ENCODE results near the gene ZNF408.

The ZNF408 gene

DNA sequence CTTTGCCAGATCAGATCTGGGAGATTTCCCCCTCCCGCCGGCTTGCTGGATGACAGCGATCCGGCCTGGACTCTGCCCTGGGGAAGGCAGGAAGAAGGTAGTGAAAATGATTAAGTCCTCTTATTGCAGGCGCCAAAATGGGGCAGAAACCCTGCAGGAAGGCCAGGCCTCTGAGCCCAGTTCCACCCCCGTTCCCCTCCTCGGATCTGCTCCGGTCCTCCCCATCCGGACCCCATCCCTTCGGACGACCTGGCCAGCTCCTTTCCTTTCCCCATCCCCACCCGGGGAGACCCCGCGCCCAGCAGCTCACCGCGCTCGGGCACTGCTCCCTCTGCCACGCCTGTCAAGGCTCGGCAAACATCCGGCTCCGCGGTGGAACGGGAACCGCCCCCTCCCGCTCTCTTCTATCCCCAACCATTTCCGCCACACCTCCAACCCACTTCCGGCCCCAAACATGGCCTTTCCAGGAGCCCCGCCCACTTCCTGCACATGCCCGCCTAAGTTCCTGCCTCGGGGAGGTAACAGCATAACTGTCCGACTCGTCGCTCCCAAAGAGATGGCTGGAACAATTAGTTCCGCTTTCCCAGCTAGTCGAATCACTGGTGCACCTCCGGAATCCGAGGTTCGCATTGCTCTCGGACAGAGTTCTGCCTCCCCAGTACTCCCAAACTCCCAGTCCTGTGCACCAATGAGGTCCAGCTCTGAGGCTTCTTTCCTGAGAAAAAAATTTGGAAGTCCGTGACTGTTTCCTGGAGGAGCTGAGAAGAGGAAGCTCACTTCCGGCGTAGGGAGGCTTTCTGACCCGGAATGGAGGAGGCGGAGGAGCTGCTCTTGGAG lies at the start of gene ZNF408, which contains the start of gene ARHGAP1:
Gene ZNF408, plus strand, starts transcription at position 791 of the 837 bp plus-strand sequence. Its CDS starts 17 bp downstream, at position 808.
Gene ARHGAP1, minus strand, starts transcription at position 379 of the 837 bp plus-strand sequence. CDS start 4,512 bp downstream, outside the sequence.
- peak within 1 kb of the TSS; percentile 90 for H3K27ac ChIP-seq
- TF ChIP-seq, protein P1, sequence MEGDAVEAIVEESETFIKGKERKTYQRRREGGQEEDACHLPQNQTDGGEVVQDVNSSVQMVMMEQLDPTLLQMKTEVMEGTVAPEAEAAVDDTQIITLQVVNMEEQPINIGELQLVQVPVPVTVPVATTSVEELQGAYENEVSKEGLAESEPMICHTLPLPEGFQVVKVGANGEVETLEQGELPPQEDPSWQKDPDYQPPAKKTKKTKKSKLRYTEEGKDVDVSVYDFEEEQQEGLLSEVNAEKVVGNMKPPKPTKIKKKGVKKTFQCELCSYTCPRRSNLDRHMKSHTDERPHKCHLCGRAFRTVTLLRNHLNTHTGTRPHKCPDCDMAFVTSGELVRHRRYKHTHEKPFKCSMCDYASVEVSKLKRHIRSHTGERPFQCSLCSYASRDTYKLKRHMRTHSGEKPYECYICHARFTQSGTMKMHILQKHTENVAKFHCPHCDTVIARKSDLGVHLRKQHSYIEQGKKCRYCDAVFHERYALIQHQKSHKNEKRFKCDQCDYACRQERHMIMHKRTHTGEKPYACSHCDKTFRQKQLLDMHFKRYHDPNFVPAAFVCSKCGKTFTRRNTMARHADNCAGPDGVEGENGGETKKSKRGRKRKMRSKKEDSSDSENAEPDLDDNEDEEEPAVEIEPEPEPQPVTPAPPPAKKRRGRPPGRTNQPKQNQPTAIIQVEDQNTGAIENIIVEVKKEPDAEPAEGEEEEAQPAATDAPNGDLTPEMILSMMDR (conservative IDR thresholded peaks at IDR 0.05), result no peak

DNA sequence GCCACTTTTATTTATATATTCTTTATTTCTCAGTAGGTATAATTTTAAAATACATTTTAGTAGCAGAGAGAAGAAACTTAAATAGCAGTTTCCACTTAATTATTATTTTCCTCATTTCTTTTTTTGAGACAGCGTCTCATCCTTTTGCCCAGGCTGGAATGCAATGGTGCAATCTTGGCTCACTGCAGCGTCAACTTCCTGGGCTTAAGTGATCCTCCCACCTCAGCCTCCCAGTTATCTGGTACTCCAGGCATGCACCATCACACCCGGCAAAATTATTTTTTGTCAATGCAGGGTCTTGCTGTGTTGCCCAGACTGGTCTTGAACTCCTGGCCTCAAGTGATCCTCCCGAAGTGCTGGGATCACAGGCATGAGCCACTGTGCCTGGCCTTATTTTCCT lies 45.2 kb upstream of the ZNF408 start:
- TF ChIP-seq, protein P1 (conservative IDR thresholded peaks at IDR 0.05), result no peak
- no peak overlapping the region for H3K27ac ChIP-seq

DNA sequence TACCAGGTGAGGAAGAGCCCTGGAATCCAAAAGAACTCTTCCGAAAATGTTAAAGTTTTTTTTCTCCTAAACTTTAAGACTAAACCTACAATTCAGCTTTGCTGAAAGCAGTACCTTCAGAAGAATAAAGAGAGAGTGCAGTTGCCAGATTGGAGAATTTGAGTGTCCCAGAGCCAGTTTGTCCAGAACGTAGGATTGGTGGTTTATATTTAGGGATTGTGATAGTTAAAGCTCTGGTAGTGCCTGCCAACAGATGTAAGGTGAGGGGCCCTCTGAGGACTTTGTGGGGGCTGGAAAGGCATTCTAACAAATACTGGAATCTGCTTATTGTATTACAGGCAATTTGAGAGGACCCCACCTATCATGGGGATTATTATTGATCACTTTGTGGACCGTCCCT lies 43.6 kb upstream of the ZNF408 start:
- no peak overlapping the region for H3K27ac ChIP-seq
- TF ChIP-seq, protein P1 (conservative IDR thresholded peaks at IDR 0.05), result no peak

DNA sequence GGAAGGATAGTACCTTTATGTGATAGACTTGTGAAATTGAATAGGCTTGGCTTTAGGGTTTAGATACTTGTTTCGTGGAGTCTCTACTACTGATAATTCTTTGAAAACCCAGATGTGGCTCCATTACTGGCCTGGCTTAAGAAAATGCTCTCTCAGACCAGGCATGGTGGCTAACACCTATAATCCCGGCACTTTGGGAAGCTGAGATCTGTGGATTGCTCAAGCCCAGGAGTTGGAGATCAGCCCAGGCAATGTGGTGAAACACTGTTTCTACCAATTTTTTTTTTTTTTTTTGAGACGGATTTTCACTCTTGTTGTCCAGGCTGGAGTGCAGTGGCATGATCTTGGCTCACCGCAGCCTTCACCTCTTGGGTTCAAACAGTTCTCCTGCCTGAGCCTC lies 42.6 kb upstream of the ZNF408 start:
- no peak overlapping the region for H3K27ac ChIP-seq
- TF ChIP-seq, protein P1 (conservative IDR thresholded peaks at IDR 0.05), result no peak

DNA sequence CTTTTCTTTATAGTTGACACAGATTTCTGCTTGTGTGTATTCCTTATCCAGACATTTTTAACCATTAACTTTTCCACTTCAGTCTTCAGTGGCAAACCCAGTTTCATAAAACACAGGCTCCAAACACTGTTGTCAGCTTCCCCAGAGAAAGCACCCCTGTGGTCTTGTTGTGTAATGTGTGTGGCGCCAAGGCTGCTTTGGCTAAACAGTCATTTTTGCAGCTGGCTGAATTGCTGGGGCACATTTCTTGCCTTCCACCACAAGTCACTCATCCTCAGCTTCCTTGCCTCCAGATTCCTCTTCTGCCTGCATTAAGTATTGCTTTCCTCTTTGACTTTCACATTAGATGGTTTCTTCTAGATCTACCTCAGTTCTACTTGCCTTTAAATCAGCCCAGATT lies 40.9 kb upstream of the ZNF408 start:
- TF ChIP-seq, protein P1 (conservative IDR thresholded peaks at IDR 0.05), result no peak
- H3K27ac ChIP-seq, result no peak overlapping the region

DNA sequence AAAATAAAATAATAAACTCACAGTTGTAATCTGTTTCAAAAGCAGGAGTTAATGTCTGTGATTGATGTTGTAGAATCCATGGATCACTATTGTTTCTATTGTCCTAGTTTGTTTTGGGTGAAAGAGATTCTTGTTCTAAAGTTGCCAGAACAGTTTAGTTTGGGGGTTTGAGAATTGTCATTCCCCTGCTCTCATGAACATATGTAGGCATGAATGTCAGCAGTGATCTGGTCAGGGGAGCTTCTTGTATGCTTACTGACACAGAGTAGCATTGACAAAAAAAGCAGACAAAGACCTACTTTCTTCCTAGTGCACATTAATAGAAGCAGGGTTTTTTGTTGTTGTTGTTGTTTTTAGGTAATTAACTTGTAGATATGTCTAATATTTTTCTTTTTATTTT lies 39.0 kb upstream of the ZNF408 start:
- H3K27ac ChIP-seq, result no peak overlapping the region
- TF ChIP-seq, protein P1 (conservative IDR thresholded peaks at IDR 0.05), result no peak

DNA sequence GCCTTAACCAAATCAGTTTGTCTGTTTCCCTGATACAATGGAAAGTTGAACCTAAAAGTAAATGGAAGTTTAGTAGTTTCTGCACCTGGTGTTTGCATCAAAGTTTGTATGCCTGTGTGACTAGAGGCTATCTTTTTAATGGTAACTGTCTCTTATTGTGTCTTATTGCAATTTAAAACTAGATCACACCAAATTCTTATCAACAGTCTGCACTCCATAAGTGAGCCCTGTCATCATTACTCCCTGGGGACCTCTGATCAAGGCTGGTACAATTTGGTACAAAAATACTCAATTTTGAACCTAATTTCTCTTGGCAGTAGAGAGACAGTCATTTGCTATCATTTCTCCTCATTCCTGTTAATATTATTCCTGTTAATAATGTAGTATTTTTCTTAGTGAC lies 38.5 kb upstream of the ZNF408 start:
- TF ChIP-seq, protein P1 (conservative IDR thresholded peaks at IDR 0.05), result no peak
- no peak overlapping the region for H3K27ac ChIP-seq
